Raji (cell line): ENCODE results near the gene DEDD.

Experiments used
- POLR2A ChIP-seq: IDR thresholded peaks from 2 replicates; pipeline ENCODE4 v1.6.1; 2011; ENCODE audit warnings: low read depth, low read length, control low read depth; ENCODE audit not compliant: insufficient read depth

The DEDD gene

GRCh38 chr1:161145832-161146231, 13.4 kb upstream of the DEDD start:
- TF ChIP-seq POLR2A, result no peak

GRCh38 chr1:161140755-161141400, 8.4 kb upstream of the DEDD start:
- no peak for TF ChIP-seq POLR2A

DNA sequence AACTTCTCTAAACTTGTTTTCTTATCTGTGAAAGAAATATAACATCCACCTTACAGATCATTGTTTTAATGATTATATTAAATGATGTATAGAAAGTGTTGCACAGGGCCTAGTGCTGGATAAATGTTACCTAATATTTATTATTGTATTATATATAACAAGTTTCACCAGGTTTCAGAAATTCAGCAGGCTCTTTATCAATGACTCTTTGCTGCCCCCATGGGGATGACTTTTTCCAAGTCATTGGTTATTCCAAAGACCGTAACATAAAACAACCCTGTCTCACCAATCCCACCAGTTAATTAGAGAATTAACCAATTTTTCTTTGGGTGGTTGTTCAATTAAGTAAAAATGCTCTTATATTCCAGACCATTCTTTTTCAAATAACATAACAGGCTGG, 7.3 kb upstream of the DEDD start:
- TF ChIP-seq POLR2A, result no peak

GRCh38 chr1:161138431-161138830, 6.0 kb upstream of the DEDD start:
- no peak for TF ChIP-seq POLR2A

- no peak for TF ChIP-seq POLR2A
Measured at GRCh38 chr1:161137881-161138280, 5.4 kb upstream of the DEDD start.

GRCh38 chr1:161133220-161133740, 813 bp upstream of the DEDD start:
- TF ChIP-seq POLR2A, result no peak

DNA sequence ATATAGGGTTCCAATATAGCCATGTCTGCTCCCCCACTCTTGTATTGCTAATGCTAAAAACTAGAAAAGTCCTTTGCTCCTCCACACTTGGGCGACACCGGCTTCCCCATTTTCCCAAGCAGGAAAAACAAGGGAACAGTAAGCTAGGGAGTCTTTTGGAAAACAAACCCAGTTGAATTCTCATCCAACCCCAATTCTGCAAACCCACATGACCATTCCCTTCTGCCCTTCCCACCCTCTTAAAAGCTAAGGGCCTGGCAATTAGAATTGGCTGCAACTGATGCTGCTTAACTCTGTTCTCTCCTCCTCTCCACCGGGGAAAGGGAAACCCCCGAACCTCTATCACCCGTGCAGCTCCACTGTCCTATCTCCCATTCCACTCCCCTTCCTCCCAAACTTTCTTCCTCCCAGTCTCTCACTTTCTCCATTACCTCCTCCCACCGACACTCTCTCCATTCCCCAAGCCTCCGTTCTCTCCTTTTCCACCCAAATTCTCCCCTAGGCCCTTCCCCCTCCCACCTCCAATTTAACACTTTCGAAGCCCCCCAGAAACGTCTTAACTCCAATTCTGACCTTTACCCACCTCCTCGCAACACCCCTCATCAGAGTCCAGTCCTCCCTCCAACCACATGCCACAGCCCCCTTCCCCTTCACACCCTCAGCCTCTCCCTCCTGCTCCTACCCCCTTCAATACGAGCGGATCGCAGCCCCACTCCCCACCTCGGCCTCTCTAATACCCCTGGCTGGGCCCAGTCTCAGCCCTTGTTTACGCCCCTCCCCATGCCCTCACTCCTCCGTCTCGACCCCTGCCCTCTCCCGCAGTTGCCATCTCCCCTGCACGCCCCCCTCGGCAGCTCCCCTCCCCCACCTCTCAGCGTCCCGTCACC, 701 bp downstream of the DEDD start:
- TF ChIP-seq POLR2A, result no peak

DNA sequence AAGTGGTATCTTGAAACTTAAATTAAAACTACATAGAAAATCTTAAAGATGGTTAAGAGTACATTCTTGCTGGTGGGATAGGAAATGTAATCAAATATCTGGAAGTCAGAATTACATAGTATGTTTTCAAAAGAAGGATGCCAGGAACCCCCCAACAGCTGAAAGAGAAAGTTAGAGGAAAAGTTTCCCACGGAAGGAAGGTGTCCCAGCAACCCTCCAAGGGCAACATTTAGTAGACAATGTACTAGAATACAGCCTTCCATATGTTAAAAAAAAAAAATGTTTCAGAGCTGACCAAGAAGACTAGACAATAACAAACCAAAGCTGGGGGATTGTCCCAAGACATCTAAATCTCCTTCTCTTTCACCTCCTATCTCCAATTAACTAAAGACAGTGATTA, 2.2 kb downstream of the DEDD start:
- no peak for TF ChIP-seq POLR2A

GRCh38 chr1:161128591-161129420, 3.7 kb downstream of the DEDD start:
- TF ChIP-seq POLR2A, result no peak

GRCh38 chr1:161127649-161128048, 4.8 kb downstream of the DEDD start:
- TF ChIP-seq POLR2A, result no peak

- no peak for TF ChIP-seq POLR2A
Measured at GRCh38 chr1:161122967-161123366, 9.5 kb downstream of the DEDD start.

- no peak for TF ChIP-seq POLR2A
Measured at GRCh38 chr1:161121834-161122233, 10.6 kb downstream of the DEDD start.

- TF ChIP-seq POLR2A, result no peak
Measured at GRCh38 chr1:161121042-161121650, 11.3 kb downstream of the DEDD start.

- no peak for TF ChIP-seq POLR2A
Measured at GRCh38 chr1:161119092-161119903, 13.2 kb downstream of the DEDD start.
